K562 (cell line): Measurements from ENCODE around the gene COA6. TPM values are rescaled to one million over a fixed set of nuclear protein-coding genes. Genes with fewer than 3 reads are reported as not detected.

ENCODE experiments used
- ATAC-seq: fragments of 200-7000 bp; cut with Tn5 transposase; 3 replicates; pipeline ENCODE4 v1.9.1; 2020; ENCODE audit warnings: moderate library complexity
- BruUV-seq: library from RNA; stranded (reverse); fragments of 400-500 nt; replicated peaks from 2 replicates; lab custom pipeline; 2021; lab: Mats Ljungman, UMichigan
- CTCF ChIA-PET: fragments of 300-600 bp; formaldehyde crosslinking; extraction: SDS; loops from one replicate; lab custom pipeline; 2021; ENCODE audit warnings: low intra/inter-chr PET ratio; lab: Yijun Ruan, JAX
- POLR2A ChIA-PET: fragments of 300-600, 350-650 bp; sonication (Branson Sonifier 250); formaldehyde crosslinking; extraction: SDS; loops from one replicate; lab custom pipeline; 2021; ENCODE audit warnings: antibody characterized with exemption, inconsistent platforms; lab: Yijun Ruan, JAX
- DNase-seq, 4 experiments: peaks; one replicate each; pipeline versions ENCODE4 v3.0.0 to v3.0.0-alpha.2; 2011 to 2018; ENCODE audit warnings: low spot score in 3 of 4, mixed read lengths in 3 of 4; ENCODE audit errors: extremely low read depth in 1 of 4
- FAIRE-seq: peaks from 2 replicates; lab custom pipeline; 2011; peaks lifted over from hg19 to GRCh38; lab: Jason Lieb, UNC
- H2AFZ ChIP-seq: 2 replicates; pipeline ENCODE4 v1.6.0; 2011; ENCODE audit warnings: low read depth, low read length, control low read depth, inconsistent platforms
- H3K27ac ChIP-seq: fragments of 200-600 bp; 3 replicates; pipeline ENCODE4 v1.8.0; 2011; ENCODE audit warnings: low read depth, mild to moderate bottlenecking, control low read depth, inconsistent platforms, low read length, moderate library complexity, mixed read lengths; ENCODE audit errors: extremely low read depth
- H3K27me3 ChIP-seq, 2 experiments: fragments of 300-600 bp in 1 of 2; 2 replicates in 1 of 2; 3 replicates in 1 of 2; pipeline versions ENCODE4 v1.6.0 to v1.8.0; 2011; ENCODE audit warnings: inconsistent platforms in 2 of 2, low read length in 2 of 2, mild to moderate bottlenecking in 1 of 2, mixed read lengths in 1 of 2, moderate library complexity in 1 of 2; ENCODE audit not compliant: control insufficient read depth in 2 of 2, insufficient read depth in 2 of 2
- H3K36me3 ChIP-seq: fragments of 300-600 bp; 3 replicates; pipeline ENCODE4 v1.8.0; 2011; ENCODE audit warnings: mild to moderate bottlenecking, low read length, inconsistent platforms; ENCODE audit not compliant: control insufficient read depth, insufficient read depth
- H3K4me1 ChIP-seq, 2 experiments: fragments of 200-600 bp in 1 of 2; replicated peaks in 1 of 2; 2 replicates in 1 of 2; 3 replicates in 1 of 2; pipeline versions ENCODE4 v1.5.1 to v1.8.0; 2011; ENCODE audit warnings: inconsistent platforms in 2 of 2, low read length in 2 of 2, mild to moderate bottlenecking in 1 of 2, mixed read lengths in 1 of 2, moderate library complexity in 1 of 2; ENCODE audit not compliant: control insufficient read depth in 2 of 2, insufficient read depth in 2 of 2
- H3K4me2 ChIP-seq: 2 replicates; pipeline ENCODE4 v1.6.1; 2011; ENCODE audit warnings: low read length, control low read depth, inconsistent platforms, mixed read lengths; ENCODE audit not compliant: insufficient read depth
- H3K4me3 ChIP-seq: fragments of 200-600 bp; sonication (generic), shearing (Covaris generic); 2 replicates; pipeline ENCODE4 v1.5.1; 2016; ENCODE audit warnings: control low read depth, inconsistent platforms
- H3K79me2 ChIP-seq: fragments of 200-600 bp; 3 replicates; pipeline ENCODE4 v1.8.0; 2011; ENCODE audit warnings: low read length, inconsistent platforms; ENCODE audit not compliant: control insufficient read depth, insufficient read depth
- H3K9ac ChIP-seq, 2 experiments: 2 replicates each; pipeline versions ENCODE4 v1.6.0 to v1.6.1; 2011; ENCODE audit warnings: low read depth in 2 of 2, low read length in 2 of 2, control low read depth in 1 of 2, inconsistent platforms in 1 of 2, mild to moderate bottlenecking in 1 of 2, mixed read lengths in 1 of 2; ENCODE audit not compliant: insufficient read depth in 1 of 2
- H3K9me1 ChIP-seq: one replicate; pipeline ENCODE4 v1.6.0; 2011; ENCODE audit warnings: inconsistent platforms, mild to moderate bottlenecking, low read length, moderate library complexity; ENCODE audit not compliant: control insufficient read depth, insufficient read depth
- H3K9me3 ChIP-seq: replicated peaks from 2 replicates; pipeline ENCODE4 v1.5.1; 2011; ENCODE audit warnings: low read depth, low read length, inconsistent platforms; ENCODE audit not compliant: control insufficient read depth, insufficient read depth
- H4K20me1 ChIP-seq: replicated peaks from 2 replicates; pipeline ENCODE4 v1.6.1; 2011; ENCODE audit warnings: low read length, inconsistent platforms, mixed read lengths; ENCODE audit not compliant: control insufficient read depth, insufficient read depth
- ARID1B ChIP-seq: fragments of 450-650 bp; IDR thresholded peaks from 2 replicates; pipeline ENCODE4 v1.6.1; 2016; ENCODE audit warnings: antibody characterized with exemption, mild to moderate bottlenecking, inconsistent platforms
- CBFA2T2 ChIP-seq: fragments of 450-650 bp; conservative IDR thresholded peaks from 2 replicates; pipeline ENCODE4 v1.6.1; 2017; ENCODE audit warnings: mild to moderate bottlenecking
- CBFA2T3 ChIP-seq: fragments of 450-650 bp; IDR thresholded peaks from 2 replicates; pipeline ENCODE4 v1.6.1; 2017
- DPF2 ChIP-seq: fragments of 450-650 bp; IDR thresholded peaks from 2 replicates; pipeline ENCODE4 v1.6.1; 2016
- FOSL1 ChIP-seq: fragments of 200-800 bp; sonication (Bioruptor generic); conservative IDR thresholded peaks from 2 replicates; pipeline ENCODE4 v1.6.1; 2016; ENCODE audit warnings: missing genetic modification characterization, missing compliant biosample characterization
- HDAC1 ChIP-seq, 2 experiments: fragments of 450-650 bp; IDR thresholded peaks; 2 replicates each; pipeline ENCODE4 v1.6.1; 2016 to 2017; ENCODE audit warnings: inconsistent platforms in 1 of 2, mild to moderate bottlenecking in 1 of 2, moderate library complexity in 1 of 2
- HDAC2 ChIP-seq: fragments of 450-650 bp; IDR thresholded peaks from 2 replicates; pipeline ENCODE4 v1.6.1; 2016; ENCODE audit warnings: mild to moderate bottlenecking
- KDM1A ChIP-seq, 2 experiments: fragments of 450-650 bp; IDR thresholded peaks; 2 replicates each; pipeline ENCODE4 v1.6.1; 2016; ENCODE audit warnings: mild to moderate bottlenecking in 2 of 2
- KLF6 ChIP-seq: fragments of 250-450 bp; sonication (Bioruptor Pico); IDR thresholded peaks from 2 replicates; pipeline ENCODE4 v1.4.0; 2020; ENCODE audit warnings: mild to moderate bottlenecking, moderate library complexity, borderline replicate concordance
- MEF2A ChIP-seq: IDR thresholded peaks from 2 replicates; pipeline ENCODE4 v1.6.1; 2011; ENCODE audit warnings: low read depth, mild to moderate bottlenecking, low read length, moderate library complexity; ENCODE audit not compliant: control insufficient read depth
- MEIS2 ChIP-seq: fragments of 450-650 bp; IDR thresholded peaks from 2 replicates; pipeline ENCODE4 v1.6.1; 2014; ENCODE audit warnings: mild to moderate bottlenecking; ENCODE audit not compliant: partially characterized antibody
- NCOR1 ChIP-seq: fragments of 450-650 bp; IDR thresholded peaks from 2 replicates; pipeline ENCODE4 v1.6.1; 2016; ENCODE audit warnings: mild to moderate bottlenecking, moderate library complexity
- NR2C2 ChIP-seq, 2 experiments: fragments of 200-800 bp in 1 of 2; sonication (Bioruptor generic) in 1 of 2; sonication (generic) in 1 of 2; formaldehyde crosslinking in 1 of 2; IDR thresholded peaks; 2 replicates each; pipeline versions ENCODE4 v1.6.1 to v1.8.0; 2016 to 2022; ENCODE audit warnings: mild to moderate bottlenecking in 1 of 2, missing compliant biosample characterization in 1 of 2, missing genetic modification characterization in 1 of 2, missing genetic modification reagents in 1 of 2
- RBM14 ChIP-seq: fragments of 200-400 bp; formaldehyde crosslinking; IDR thresholded peaks from 2 replicates; pipeline ENCODE4 v1.6.1; 2018; ENCODE audit warnings: low read depth, mild to moderate bottlenecking, low read length, moderate library complexity, borderline replicate concordance; ENCODE audit not compliant: insufficient read depth
- RBM15 ChIP-seq: fragments of 200-400 bp; formaldehyde crosslinking; IDR thresholded peaks from 2 replicates; pipeline ENCODE4 v1.6.1; 2018; ENCODE audit warnings: mild to moderate bottlenecking, low read length, moderate library complexity; ENCODE audit not compliant: insufficient read depth
- TAL1 ChIP-seq: fragments of 450-650 bp; IDR thresholded peaks from 2 replicates; pipeline ENCODE4 v1.6.1; 2016; ENCODE audit warnings: mild to moderate bottlenecking
- TCF3 ChIP-seq: sonication (generic); formaldehyde crosslinking; IDR thresholded peaks from 2 replicates; pipeline ENCODE4 v1.4.0; 2020; ENCODE audit warnings: mild to moderate bottlenecking, missing genetic modification reagents
- U2AF2 ChIP-seq: fragments of 200-400 bp; formaldehyde crosslinking; optimal IDR thresholded peaks from 2 replicates; pipeline ENCODE3; 2017; ENCODE audit warnings: low read depth, mild to moderate bottlenecking, low read length
- ZNF695 ChIP-seq: fragments of 450-650 bp; formaldehyde crosslinking; IDR thresholded peaks from 2 replicates; pipeline ENCODE4 v1.4.0; 2020; ENCODE audit warnings: mild to moderate bottlenecking, moderate library complexity
- WGBS: fragments of 100-300 bp; shearing (Covaris generic); methylation state at CpG from one replicate; pipeline ENCODE4 v1.1.6; 2016; ENCODE audit warnings: low coverage, mixed read lengths; ENCODE audit not compliant: insufficient coverage; ENCODE audit errors: missing lambda C conversion rate; 5-methylcytosine and 5-hydroxymethylcytosine counted together
- in situ Hi-C: fragments of 300-500 bp; cut with MboI; formaldehyde crosslinking; loops from 4 replicates; pipeline ENCODE4 v1.15.0; 2018; ENCODE audit warnings: inconsistent platforms, mixed read lengths
- intact Hi-C: fragments of 100-400 bp; cut with micrococcal nuclease; formaldehyde crosslinking; loops from 2 replicates; pipeline ENCODE4 v1.14.2; 2022
- polyA plus RNA-seq, 8 experiments: library from polyadenylated mRNA; depleted of rRNA in 4 of 8; stranded (reverse) in 5 of 8; unstranded in 3 of 8; fragments of >200 nt; fragmentation: Nextera tagmentation in 2 of 8; fragmentation: Illumina TruSeq in 1 of 8; extraction: Ambion mirVana in 2 of 8; extraction: Trizol in 1 of 8; gene quantifications; 2 replicates each; pipeline versions ENCODE4 v1.2.1 to v1.2.3, GENCODE V29; 2011 to 2014; ENCODE audit warnings: inconsistent platforms in 1 of 8, missing spikeins in 1 of 8
- total RNA-seq, 7 experiments: library from RNA; depleted of rRNA in 6 of 7; stranded (reverse); fragments of >200 nt in 6 of 7; fragmentation: Illumina TruSeq in 2 of 7; extraction: Trizol in 2 of 7; gene quantifications; 2 replicates each; pipeline versions ENCODE4 v1.2.1 to v1.2.3, GENCODE V29; 2011 to 2021; ENCODE audit warnings: low replicate concordance in 1 of 7
- TF ChIP-seq, protein P1 (sequence below), 2 experiments: IDR thresholded peaks in 1 of 2; conservative IDR thresholded peaks in 1 of 2; 2 replicates each; pipeline ENCODE4 v1.6.1; 2016; ENCODE audit warnings: low read depth in 2 of 2, mild to moderate bottlenecking in 1 of 2, missing compliant biosample characterization in 1 of 2, missing genetic modification characterization in 1 of 2, moderate library complexity in 1 of 2

Gene COA6
- total and polyA plus RNA-seq, 9 of the 15 experiments (the other 6 are each of a cell fraction or from before 2014, with no cell fraction given), result 77.7 to 187 (median 134) TPM

DNA sequence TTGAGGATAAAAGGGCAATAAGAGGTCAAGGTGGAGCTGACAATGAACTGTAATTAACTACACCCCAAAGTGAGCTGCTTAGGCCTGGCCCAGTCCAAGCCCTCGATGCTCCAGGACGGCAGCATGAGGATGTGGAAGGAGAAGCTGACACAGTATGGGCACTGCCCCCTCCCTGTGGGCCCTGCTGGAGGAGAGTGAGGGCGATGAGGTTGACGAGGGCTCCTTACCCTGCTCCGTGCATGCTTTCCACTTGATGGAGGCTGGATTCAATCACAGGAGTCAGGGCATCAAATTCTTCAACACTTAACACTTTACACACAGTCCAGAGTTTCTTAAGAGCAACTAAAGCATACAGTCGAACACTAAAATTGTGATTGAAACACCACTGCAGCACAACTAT lies 32.4 kb downstream of the COA6 start (continued):
- no peak for TF ChIP-seq KLF6 (CRISPR knock-in tag)
- no peak for TF ChIP-seq NR2C2 (CRISPR knock-in tag; IDR thresholded peaks at IDR 0.05)
- no peak for TF ChIP-seq NR2C2 (tag; IDR thresholded peaks at IDR 0.05)

DNA sequence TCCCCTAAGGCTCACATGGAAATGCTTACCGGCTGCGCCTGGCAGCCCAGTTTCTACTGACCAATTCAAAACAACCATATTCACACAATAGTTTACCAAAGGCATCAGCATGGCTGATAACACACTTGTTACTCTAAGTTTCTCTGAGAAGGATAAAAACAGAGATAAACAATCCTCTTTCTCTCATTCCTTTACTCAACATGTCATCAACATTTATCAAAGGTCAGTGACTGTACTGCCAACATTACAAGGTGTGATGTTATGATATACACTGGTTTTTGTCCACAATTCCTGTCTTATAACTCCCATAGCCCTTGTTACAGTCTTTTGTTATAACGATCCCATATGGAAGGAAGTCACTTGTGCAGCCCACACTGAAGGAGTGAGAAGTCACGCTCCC lies 33.6 kb downstream of the COA6 start:
- Histone ChIP-seq H3K27ac (no peak overlapping the region), H3K4me3 (no peak overlapping the region), H4K20me1 (no peaks in the 10 kb centered on the region), H3K9me1 (no peaks in the 10 kb centered on the region), H3K79me2 (no peaks in the 10 kb centered on the region), H3K27me3 (no peaks in the 10 kb centered on the region), H3K36me3 (peaks cover 5% of the 10 kb centered on the region; the same call in 1 of the 3 replicates), H2AFZ (no peak overlapping the region), H3K9ac (no peak overlapping the region), H3K4me2 (no peak overlapping the region), H3K4me1 (peaks cover 0 to 5% of the 10 kb centered on the region in 2 experiments; a peak in 1 of 5 replicates), H3K9me3 (no peaks in the 10 kb centered on the region)
- POLR2A ChIA-PET, result interaction anchor here (1.1 kb wide), 1 partner anchor 33 kb away, joined by 5 read pairs; the partner anchor contains the start of gene COA6
- intact Hi-C loops, result loop anchor here (5.0 kb wide), 1 partner anchor 80 kb away; no protein-coding TSS in a partner anchor
- BruUV-seq, result no TSS peak
- DNase-seq (no peak), ATAC-seq (peak; percentile 48), FAIRE-seq (no peak)
- 50% methylated on average over 4 of the region's 4 CpGs for WGBS
- CTCF ChIA-PET, result interaction anchor here (1.6 kb wide), 1 partner anchor 84 kb away, joined by 6 read pairs; no protein-coding TSS in a partner anchor
- in situ Hi-C loops, result no loop called here
- TF ChIP-seq KDM1A (IDR thresholded peaks at IDR 0.05) (peak; percentile 51 to 60; a peak in 3 of 4 replicates), RBM14 (no peak), ZNF695 (no peak), TAL1 (peak; percentile 55), CBFA2T3 (peak; percentile 67), RBM15 (no peak), HDAC1 (IDR thresholded peaks at IDR 0.05) (0 out of 4 replicates have a peak, but pooled peaks of 1 of the 2 experiments have one; percentile 30), MEF2A (no peak), MEIS2 (peak; percentile 55), ARID1B (peak; percentile 55), DPF2 (0 out of 2 replicates have a peak, but pooled peaks have one; percentile 42), TCF3 (CRISPR knock-in tag) (peak; percentile 70), CBFA2T2 (peak; percentile 35), U2AF2 (no peak), NCOR1 (0 out of 2 replicates have a peak, but pooled peaks have one; percentile 8), FOSL1 (peak; percentile 45), HDAC2 (0 out of 2 replicates have a peak, but pooled peaks have one; percentile 18)
- TF ChIP-seq, protein P1, sequence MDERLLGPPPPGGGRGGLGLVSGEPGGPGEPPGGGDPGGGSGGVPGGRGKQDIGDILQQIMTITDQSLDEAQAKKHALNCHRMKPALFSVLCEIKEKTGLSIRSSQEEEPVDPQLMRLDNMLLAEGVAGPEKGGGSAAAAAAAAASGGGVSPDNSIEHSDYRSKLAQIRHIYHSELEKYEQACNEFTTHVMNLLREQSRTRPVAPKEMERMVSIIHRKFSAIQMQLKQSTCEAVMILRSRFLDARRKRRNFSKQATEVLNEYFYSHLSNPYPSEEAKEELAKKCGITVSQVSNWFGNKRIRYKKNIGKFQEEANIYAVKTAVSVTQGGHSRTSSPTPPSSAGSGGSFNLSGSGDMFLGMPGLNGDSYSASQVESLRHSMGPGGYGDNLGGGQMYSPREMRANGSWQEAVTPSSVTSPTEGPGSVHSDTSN (CRISPR knock-in tag; IDR thresholded peaks at IDR 0.05; ENCODE audit: low read depth), result no peak
- TF ChIP-seq, protein P1 (tag; conservative IDR thresholded peaks at IDR 0.05; ENCODE audit: low read depth), result 0 out of 2 replicates have a peak, but pooled peaks have one; percentile 33
